Breast epithelium (tissue), 4 donors: ENCODE results near the gene PLCH1. TPM values are rescaled to one million over a fixed set of nuclear protein-coding genes. Genes with fewer than 3 reads are reported as not detected.

Experiments
- DNase-seq, 2 donors: peaks; one replicate each; pipeline ENCODE4 v3.0.0-alpha.2; 2019; ENCODE audit warnings: low spot score in 2 of 2
- H3K27ac ChIP-seq, 2 donors: fragments of 200-600 bp; sonication (generic) in 1 of 2; one replicate each; pipeline ENCODE4 v1.5.1; 2016 to 2019; ENCODE audit warnings: mild to moderate bottlenecking in 1 of 2
- H3K27me3 ChIP-seq, 2 donors: fragments of 200-600 bp; sonication (generic) in 1 of 2; one replicate each; pipeline versions ENCODE4 v1.5.1 to v1.6.0; 2017 to 2019; ENCODE audit warnings: control low read depth in 1 of 2, mild to moderate bottlenecking in 1 of 2
- H3K36me3 ChIP-seq: fragments of 200-600 bp; one replicate; pipeline ENCODE4 v1.5.1; 2019
- H3K4me1 ChIP-seq, 2 donors: fragments of 200-600 bp; sonication (generic); one replicate each; pipeline ENCODE4 v1.5.1; 2016 to 2019; ENCODE audit warnings: control low read depth in 1 of 2
- H3K4me3 ChIP-seq, 3 donors: fragments of 200-600 bp; sonication (generic); 1 replicate in 2 of 3; 2 replicates in 1 of 3; pipeline ENCODE4 v1.5.1; 2016 to 2019; ENCODE audit warnings: mild to moderate bottlenecking in 3 of 3, moderate library complexity in 2 of 3
- H3K9me3 ChIP-seq, 2 donors: fragments of 200-600 bp; sonication (generic) in 1 of 2; one replicate each; pipeline ENCODE4 v1.5.1; 2016 to 2019; ENCODE audit warnings: control low read depth in 1 of 2
- POLR2A ChIP-seq: fragments of 450-650 bp; IDR thresholded peaks from one replicate; pipeline ENCODE4 v1.6.1; 2016; ENCODE audit warnings: antibody characterized with exemption, mild to moderate bottlenecking, moderate library complexity
- POLR2AphosphoS5 ChIP-seq, 3 donors: sonication (generic); formaldehyde crosslinking; IDR thresholded peaks; one replicate each; pipeline ENCODE4 v1.6.1; 2017; ENCODE audit warnings: antibody characterized with exemption in 3 of 3
- intact Hi-C: fragments of 100-400 bp; cut with DNase I; formaldehyde crosslinking; loops from one replicate; pipeline ENCODE4 v1.15.1; 2023; ENCODE audit warnings: low total_unique reads
- total RNA-seq, 3 donors: library from RNA; depleted of rRNA; stranded (reverse); fragments of >200 nt; gene quantifications; one replicate each; pipeline ENCODE4 v1.1.0, GENCODE V29; 2016
- TF ChIP-seq, protein P1 (sequence below), 3 donors: fragments of 450-650 bp; IDR thresholded peaks; one replicate each; pipeline ENCODE4 v1.5.1; 2016 to 2017; ENCODE audit warnings: antibody characterized with exemption in 3 of 3, mild to moderate bottlenecking in 3 of 3, moderate library complexity in 3 of 3

The PLCH1 gene
- total RNA-seq, 3 donors from 2014 or later: 2.0 to 3.4 TPM; not detected in 1

GRCh38 chr3:155730843-155731242, 14.0 kb downstream of the PLCH1 start:
- no peaks in the 10 kb centered on the region for H3K9me3 ChIP-seq
- H3K27me3 ChIP-seq: no peaks in the 10 kb centered on the region
- TF ChIP-seq POLR2AphosphoS5 (IDR thresholded peaks at IDR 0.05): peak in 1 of 3 donors; percentile 65
- TF ChIP-seq, protein P1, sequence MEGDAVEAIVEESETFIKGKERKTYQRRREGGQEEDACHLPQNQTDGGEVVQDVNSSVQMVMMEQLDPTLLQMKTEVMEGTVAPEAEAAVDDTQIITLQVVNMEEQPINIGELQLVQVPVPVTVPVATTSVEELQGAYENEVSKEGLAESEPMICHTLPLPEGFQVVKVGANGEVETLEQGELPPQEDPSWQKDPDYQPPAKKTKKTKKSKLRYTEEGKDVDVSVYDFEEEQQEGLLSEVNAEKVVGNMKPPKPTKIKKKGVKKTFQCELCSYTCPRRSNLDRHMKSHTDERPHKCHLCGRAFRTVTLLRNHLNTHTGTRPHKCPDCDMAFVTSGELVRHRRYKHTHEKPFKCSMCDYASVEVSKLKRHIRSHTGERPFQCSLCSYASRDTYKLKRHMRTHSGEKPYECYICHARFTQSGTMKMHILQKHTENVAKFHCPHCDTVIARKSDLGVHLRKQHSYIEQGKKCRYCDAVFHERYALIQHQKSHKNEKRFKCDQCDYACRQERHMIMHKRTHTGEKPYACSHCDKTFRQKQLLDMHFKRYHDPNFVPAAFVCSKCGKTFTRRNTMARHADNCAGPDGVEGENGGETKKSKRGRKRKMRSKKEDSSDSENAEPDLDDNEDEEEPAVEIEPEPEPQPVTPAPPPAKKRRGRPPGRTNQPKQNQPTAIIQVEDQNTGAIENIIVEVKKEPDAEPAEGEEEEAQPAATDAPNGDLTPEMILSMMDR (IDR thresholded peaks at IDR 0.05): no peak
- TF ChIP-seq POLR2A: no peak
- DNase-seq: peak in 1 of 2 donors; percentile 64
- no peaks in the 10 kb centered on the region for H3K36me3 ChIP-seq
- H3K4me1 ChIP-seq: no peaks in the 10 kb centered on the region
- intact Hi-C loops: no loop called here
- H3K27ac ChIP-seq: peak overlapping the region; percentile 13 to 38
- no peak overlapping the region for H3K4me3 ChIP-seq

GRCh38 chr3:155727836-155728235, 17.0 kb downstream of the PLCH1 start:
- no peak for DNase-seq
- Histone ChIP-seq H3K4me1 (no peaks in the 10 kb centered on the region), H3K27ac (no peak overlapping the region), H3K9me3 (no peaks in the 10 kb centered on the region), H3K36me3 (no peaks in the 10 kb centered on the region), H3K27me3 (no peaks in the 10 kb centered on the region), H3K4me3 (no peak overlapping the region)
- TF ChIP-seq POLR2A (no peak), POLR2AphosphoS5 (IDR thresholded peaks at IDR 0.05) (no peak)
- TF ChIP-seq, protein P1 (IDR thresholded peaks at IDR 0.05): no peak
- intact Hi-C loops: no loop called here

DNA sequence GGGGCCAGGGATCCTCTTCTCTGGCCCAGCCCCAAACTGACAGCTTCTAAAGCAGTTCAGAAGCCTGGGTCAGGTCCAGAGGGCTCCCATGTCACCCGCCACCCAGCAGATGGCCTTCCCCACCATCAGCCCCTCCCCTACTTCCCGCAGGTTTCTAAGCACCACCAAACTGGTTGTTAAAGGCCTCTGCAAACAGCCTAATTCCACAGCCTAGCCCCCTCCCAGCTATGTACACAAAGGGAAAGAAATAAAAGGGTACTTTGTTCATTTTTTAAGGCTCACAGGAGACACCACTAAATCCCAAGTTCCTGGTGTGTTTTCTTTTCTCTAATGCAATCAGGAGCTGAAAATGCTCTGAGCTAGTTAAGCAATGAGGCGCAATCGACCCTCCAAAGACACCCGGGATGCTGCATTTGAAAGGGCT, 30.6 kb downstream of the PLCH1 start:
- H3K36me3 ChIP-seq: no peaks in the 10 kb centered on the region
- H3K4me1 ChIP-seq: no peaks in the 10 kb centered on the region
- DNase-seq: no peak
- peaks cover 13 to 20% of the 10 kb centered on the region in 2 donors for H3K9me3 ChIP-seq
- intact Hi-C loops: no loop called here
- H3K27ac ChIP-seq: peak overlapping the region; percentile 33 to 38
- no peak overlapping the region for H3K4me3 ChIP-seq
- TF ChIP-seq POLR2AphosphoS5 (IDR thresholded peaks at IDR 0.05) (no peak), POLR2A (no peak)
- TF ChIP-seq, protein P1 (IDR thresholded peaks at IDR 0.05): no peak
- H3K27me3 ChIP-seq: no peaks in the 10 kb centered on the region

GRCh38 chr3:155712008-155712407, 32.9 kb downstream of the PLCH1 start:
- TF ChIP-seq, protein P1 (IDR thresholded peaks at IDR 0.05): no peak
- TF ChIP-seq POLR2AphosphoS5 (IDR thresholded peaks at IDR 0.05) (no peak), POLR2A (no peak)
- no peaks in the 10 kb centered on the region for H3K36me3 ChIP-seq

DNA sequence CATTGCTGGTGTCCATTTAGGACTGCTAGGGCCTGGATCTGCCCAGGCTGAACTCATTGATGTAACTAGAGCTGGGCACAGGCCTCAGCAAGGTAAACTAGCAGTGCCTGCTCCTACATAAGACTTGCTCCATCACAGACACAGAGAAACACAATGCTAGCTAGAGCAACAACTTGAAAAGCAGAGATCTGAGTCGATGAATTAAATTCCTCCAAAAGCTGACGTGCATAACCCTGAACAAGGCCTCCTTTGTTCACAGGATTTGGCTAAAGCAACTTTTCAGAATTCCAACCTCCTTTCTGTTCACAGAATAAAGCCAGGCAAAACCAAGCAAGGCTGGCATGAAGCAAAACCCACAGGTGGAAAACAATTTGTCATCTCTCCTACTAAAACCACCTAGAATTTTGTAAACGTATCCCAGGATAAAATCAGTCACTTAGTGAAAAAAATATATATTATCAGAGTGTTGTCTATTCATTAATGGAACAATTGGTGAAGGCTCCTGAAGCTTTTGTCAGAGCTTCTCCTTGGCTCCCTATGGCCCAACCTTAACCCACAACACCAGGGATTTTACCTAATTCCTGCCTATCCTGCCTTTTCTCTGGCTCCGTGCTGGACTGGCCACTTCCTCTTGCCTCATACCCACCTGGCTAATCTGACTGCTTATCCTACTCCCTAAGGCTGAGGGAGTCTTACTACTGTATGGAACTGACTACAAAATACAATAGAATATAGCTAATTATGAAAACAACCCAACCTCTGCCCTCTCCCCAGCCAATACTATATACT, 39.9 kb downstream of the PLCH1 start:
- TF ChIP-seq, protein P1 (IDR thresholded peaks at IDR 0.05): no peak
- TF ChIP-seq POLR2AphosphoS5 (IDR thresholded peaks at IDR 0.05): peak in 1 of 3 donors; percentile 27
- intact Hi-C loops: loop anchor here (10.0 kb wide), 1 partner anchor 350 kb away; no protein-coding TSS in a partner anchor
- peak overlapping the region; percentile 87 to 91 for H3K27ac ChIP-seq

More at GRCh38 chr3:155712008-155712407, 32.9 kb downstream of the PLCH1 start:
- H3K4me3 ChIP-seq: no peak overlapping the region
- H3K27ac ChIP-seq: no peak overlapping the region
- intact Hi-C loops: no loop called here
- peaks cover 2 to 4% of the 10 kb centered on the region in 2 donors for H3K9me3 ChIP-seq
- DNase-seq: no peak
- no peaks in the 10 kb centered on the region for H3K4me1 ChIP-seq
- H3K27me3 ChIP-seq: no peaks in the 10 kb centered on the region

More for the DNA sequence above, 39.9 kb downstream of the PLCH1 start:
- Histone ChIP-seq H3K4me3 (no peak overlapping the region), H3K4me1 (no peaks in the 10 kb centered on the region), H3K27me3 (no peaks in the 10 kb centered on the region), H3K9me3 (no peaks in the 10 kb centered on the region), H3K36me3 (no peaks in the 10 kb centered on the region)
- peak in 1 of 2 donors; percentile 62 for DNase-seq
